ENCODE results near the gene WDR62.

WDR62 gene

GRCh38 chr19:36054733-36055686 is at the start of gene WDR62:
WDR62 (plus strand) TSS chr19:36054897; CDS start chr19:36054972, 75 bp downstream.
- Histone ChIP-seq H3K36me3 (ENCODE audit: insufficient read depth, low read length) (no peaks in the 10 kb centered on the region), H3K27ac (ENCODE audit: low read depth, low read length) (peak within 1 kb of the TSS; percentile 93), H3K4me1 (ENCODE audit: insufficient read depth, low read length) (peaks cover 20% of the 10 kb centered on the region), H3K9ac (ENCODE audit: low read length) (peak within 1 kb of the TSS; percentile 65), H3K9me3 (ENCODE audit: low read length) (no peaks in the 10 kb centered on the region), H3K27me3 (ENCODE audit: control insufficient read depth in 1 of 2, insufficient read depth in 2 of 2, low read length in 2 of 2) (no peaks in the 10 kb centered on the region), H3K4me3 (ENCODE audit: low read depth in 1 of 2, low read length in 2 of 2) (peak within 1 kb of the TSS; percentile 62 to 98)

GRCh38 chr19:36006955-36007354 is 47.7 kb upstream of the WDR62 start:
- Histone ChIP-seq H3K9me3 (ENCODE audit: low read length) (no peaks in the 10 kb centered on the region), H3K9ac (ENCODE audit: low read length) (no peak overlapping the region)

GRCh38 chr19:36008336-36008978 is 46.2 kb upstream of the WDR62 start, which contains the start of gene SYNE4:
SYNE4 (minus strand) TSS chr19:36008813; CDS start chr19:36008681, 132 bp downstream.
- Histone ChIP-seq H3K4me3 (ENCODE audit: low read depth in 1 of 2, low read length in 2 of 2) (peak within 1 kb of the TSS; percentile 47 to 71), H3K9ac (ENCODE audit: low read length) (peak within 1 kb of the TSS; percentile 68), H3K27me3 (ENCODE audit: control insufficient read depth in 1 of 2, insufficient read depth in 2 of 2, low read length in 2 of 2) (no peaks in the 10 kb centered on the region)

More at GRCh38 chr19:36006955-36007354, 47.7 kb upstream of the WDR62 start:
- Histone ChIP-seq H3K4me1 (ENCODE audit: insufficient read depth, low read length) (peaks cover 11% of the 10 kb centered on the region), H3K27ac (ENCODE audit: low read depth, low read length) (no peak overlapping the region), H3K27me3 (ENCODE audit: control insufficient read depth in 1 of 2, insufficient read depth in 2 of 2, low read length in 2 of 2) (no peaks in the 10 kb centered on the region), H3K36me3 (ENCODE audit: insufficient read depth, low read length) (no peaks in the 10 kb centered on the region), H3K4me3 (ENCODE audit: low read depth in 1 of 2, low read length in 2 of 2) (no peak overlapping the region)

GRCh38 chr19:36009220-36009619 is 45.5 kb upstream of the WDR62 start:
- Histone ChIP-seq H3K4me1 (ENCODE audit: insufficient read depth, low read length) (peaks cover 21% of the 10 kb centered on the region), H3K27ac (ENCODE audit: low read depth, low read length) (peak overlapping the region; percentile 69), H3K9ac (ENCODE audit: low read length) (peak overlapping the region; percentile 68)

More at GRCh38 chr19:36008336-36008978, 46.2 kb upstream of the WDR62 start, which contains the start of gene SYNE4:
- H3K36me3 ChIP-seq (ENCODE audit: insufficient read depth, low read length) = no peaks in the 10 kb centered on the region
- H3K4me1 ChIP-seq (ENCODE audit: insufficient read depth, low read length) = peaks cover 18% of the 10 kb centered on the region
- H3K9me3 ChIP-seq (ENCODE audit: low read length) = no peaks in the 10 kb centered on the region
- H3K27ac ChIP-seq (ENCODE audit: low read depth, low read length) = peak within 1 kb of the TSS; percentile 69

GRCh38 chr19:36009633-36010379 is 44.9 kb upstream of the WDR62 start:
- no peaks in the 10 kb centered on the region for H3K9me3 ChIP-seq (ENCODE audit: low read length)
- H3K4me1 ChIP-seq (ENCODE audit: insufficient read depth, low read length) = peaks cover 25% of the 10 kb centered on the region
- H3K9ac ChIP-seq (ENCODE audit: low read length) = peak overlapping the region; percentile 68
- peak overlapping the region; percentile 69 for H3K27ac ChIP-seq (ENCODE audit: low read depth, low read length)
- H3K36me3 ChIP-seq (ENCODE audit: insufficient read depth, low read length) = no peaks in the 10 kb centered on the region
- no peaks in the 10 kb centered on the region for H3K27me3 ChIP-seq (ENCODE audit: control insufficient read depth in 1 of 2, insufficient read depth in 2 of 2, low read length in 2 of 2)
- peak overlapping the region; percentile 47 to 71 for H3K4me3 ChIP-seq (ENCODE audit: low read depth in 1 of 2, low read length in 2 of 2)

More at GRCh38 chr19:36009220-36009619, 45.5 kb upstream of the WDR62 start:
- Histone ChIP-seq H3K36me3 (ENCODE audit: insufficient read depth, low read length) (no peaks in the 10 kb centered on the region), H3K9me3 (ENCODE audit: low read length) (no peaks in the 10 kb centered on the region), H3K27me3 (ENCODE audit: control insufficient read depth in 1 of 2, insufficient read depth in 2 of 2, low read length in 2 of 2) (no peaks in the 10 kb centered on the region), H3K4me3 (ENCODE audit: low read depth in 1 of 2, low read length in 2 of 2) (peak overlapping the region; percentile 47 to 71)

GRCh38 chr19:36010402-36010801 is 44.3 kb upstream of the WDR62 start:
- H3K4me1 ChIP-seq (ENCODE audit: insufficient read depth, low read length) = peaks cover 26% of the 10 kb centered on the region
- H3K9me3 ChIP-seq (ENCODE audit: low read length) = no peaks in the 10 kb centered on the region
- no peak overlapping the region for H3K4me3 ChIP-seq (ENCODE audit: low read depth in 1 of 2, low read length in 2 of 2)
- no peaks in the 10 kb centered on the region for H3K36me3 ChIP-seq (ENCODE audit: insufficient read depth, low read length)
- H3K27me3 ChIP-seq (ENCODE audit: control insufficient read depth in 1 of 2, insufficient read depth in 2 of 2, low read length in 2 of 2) = no peaks in the 10 kb centered on the region
- H3K27ac ChIP-seq (ENCODE audit: low read depth, low read length) = no peak overlapping the region
- H3K9ac ChIP-seq (ENCODE audit: low read length) = no peak overlapping the region

GRCh38 chr19:36013280-36014011 is 41.3 kb upstream of the WDR62 start:
- H3K9me3 ChIP-seq (ENCODE audit: low read length) = no peaks in the 10 kb centered on the region
- peak overlapping the region; percentile 62 to 95 for H3K4me3 ChIP-seq (ENCODE audit: low read depth in 1 of 2, low read length in 2 of 2)
- H3K27me3 ChIP-seq (ENCODE audit: control insufficient read depth in 1 of 2, insufficient read depth in 2 of 2, low read length in 2 of 2) = no peaks in the 10 kb centered on the region
- H3K36me3 ChIP-seq (ENCODE audit: insufficient read depth, low read length) = peaks cover 27% of the 10 kb centered on the region
- H3K4me1 ChIP-seq (ENCODE audit: insufficient read depth, low read length) = peaks cover 26% of the 10 kb centered on the region
- H3K27ac ChIP-seq (ENCODE audit: low read depth, low read length) = peak overlapping the region; percentile 79
- H3K9ac ChIP-seq (ENCODE audit: low read length) = peak overlapping the region; percentile 93

- Histone ChIP-seq H3K4me1 (ENCODE audit: insufficient read depth, low read length) (peaks cover 23% of the 10 kb centered on the region), H3K27ac (ENCODE audit: low read depth, low read length) (peak within 1 kb of the TSS; percentile 79), H3K9me3 (ENCODE audit: low read length) (no peaks in the 10 kb centered on the region), H3K27me3 (ENCODE audit: control insufficient read depth in 1 of 2, insufficient read depth in 2 of 2, low read length in 2 of 2) (no peaks in the 10 kb centered on the region), H3K4me3 (ENCODE audit: low read depth in 1 of 2, low read length in 2 of 2) (peak within 1 kb of the TSS; percentile 62 to 95), H3K36me3 (ENCODE audit: insufficient read depth, low read length) (peaks cover 31% of the 10 kb centered on the region), H3K9ac (ENCODE audit: low read length) (peak within 1 kb of the TSS; percentile 93)
Observed at GRCh38 chr19:36014012-36014924, 40.4 kb upstream of the WDR62 start, which contains the start of gene ALKBH6. ALKBH6 (minus strand) TSS chr19:36014213; CDS start chr19:36013397, 816 bp downstream.

GRCh38 chr19:36019061-36019670 is 35.5 kb upstream of the WDR62 start:
- no peak overlapping the region for H3K27ac ChIP-seq (ENCODE audit: low read depth, low read length)
- no peak overlapping the region for H3K9ac ChIP-seq (ENCODE audit: low read length)
- peaks cover 6% of the 10 kb centered on the region for H3K4me1 ChIP-seq (ENCODE audit: insufficient read depth, low read length)
- no peaks in the 10 kb centered on the region for H3K9me3 ChIP-seq (ENCODE audit: low read length)
- H3K36me3 ChIP-seq (ENCODE audit: insufficient read depth, low read length) = peaks cover 48% of the 10 kb centered on the region
- no peaks in the 10 kb centered on the region for H3K27me3 ChIP-seq (ENCODE audit: control insufficient read depth in 1 of 2, insufficient read depth in 2 of 2, low read length in 2 of 2)
- no peak overlapping the region for H3K4me3 ChIP-seq (ENCODE audit: low read depth in 1 of 2, low read length in 2 of 2)
